Activated CD8-positive, alpha-beta memory T cell treated with anti-CD3 and anti-CD28 coated beads, Interleukin-2, amount 50 U/mL, for 24 hours (primary cell): Measurements from ENCODE around the gene CRYBA4.

Source experiments
- DNase-seq: peaks from one replicate; pipeline ENCODE4 v3.0.0-alpha.2; 2020; ENCODE audit errors: extremely low read depth

CRYBA4 gene

GRCh38 chr22:26624803-26625202 is 3.0 kb downstream of the CRYBA4 start:
- no peak for DNase-seq

DNA sequence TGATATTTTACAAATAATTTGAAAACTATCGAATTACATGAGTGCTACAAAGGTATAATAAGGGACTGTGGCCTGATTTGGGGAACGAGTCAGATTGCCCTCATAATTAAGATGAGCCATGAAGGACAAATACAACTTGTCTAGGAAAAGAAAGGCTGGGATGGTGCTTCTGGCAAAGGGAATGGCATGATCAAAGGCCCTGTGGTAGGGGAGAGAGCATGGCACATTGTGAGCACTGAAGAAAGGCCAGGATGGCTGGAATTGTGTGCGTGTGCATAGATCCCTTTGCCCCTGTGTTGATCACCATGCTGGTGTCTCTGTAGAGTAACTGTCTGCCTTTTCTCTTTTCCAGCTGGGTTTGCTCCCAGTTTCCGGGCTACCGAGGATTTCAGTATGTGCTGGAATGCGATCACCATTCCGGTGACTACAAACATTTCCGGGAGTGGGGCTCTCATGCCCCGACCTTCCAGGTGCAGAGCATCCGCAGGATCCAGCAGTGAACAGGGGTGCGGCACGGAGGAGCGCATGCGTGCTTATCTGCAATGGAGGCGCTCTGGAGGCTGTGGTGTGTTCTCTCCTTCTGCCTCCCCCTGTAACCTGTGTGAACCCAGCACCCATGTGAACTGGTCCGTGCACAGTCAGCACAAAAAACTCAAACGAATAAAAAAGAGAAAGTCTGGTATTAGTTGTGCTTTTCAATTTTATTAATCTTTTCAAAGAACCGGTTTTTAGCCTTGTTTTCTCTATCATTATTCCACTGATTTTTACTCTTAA is 8.4 kb downstream of the CRYBA4 start:
- DNase-seq = no peak

DNA sequence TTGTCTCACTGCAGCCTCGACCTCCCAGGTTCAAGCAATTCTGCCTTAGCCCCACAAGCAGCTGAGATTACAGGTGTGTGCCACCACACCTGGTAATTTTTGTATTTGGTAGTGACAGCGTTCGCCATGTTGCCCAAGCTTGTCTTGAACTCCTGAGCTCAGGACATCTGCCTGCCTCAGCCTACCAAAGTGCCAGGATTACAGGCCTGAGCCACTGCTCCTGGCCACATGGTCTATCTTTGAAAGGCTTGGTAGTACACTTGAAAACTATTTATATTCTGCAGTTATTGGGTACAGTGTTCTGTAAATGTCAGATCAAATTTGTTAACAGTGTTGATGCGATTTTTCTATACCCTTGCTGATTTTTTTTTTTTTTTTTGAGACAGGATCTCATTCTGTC is 9.5 kb downstream of the CRYBA4 start:
- no peak for DNase-seq

GRCh38 chr22:26632422-26633155 is 10.8 kb downstream of the CRYBA4 start:
- DNase-seq = no peak

- DNase-seq = no peak
Measured at GRCh38 chr22:26634189-26634588, 12.4 kb downstream of the CRYBA4 start.

DNA sequence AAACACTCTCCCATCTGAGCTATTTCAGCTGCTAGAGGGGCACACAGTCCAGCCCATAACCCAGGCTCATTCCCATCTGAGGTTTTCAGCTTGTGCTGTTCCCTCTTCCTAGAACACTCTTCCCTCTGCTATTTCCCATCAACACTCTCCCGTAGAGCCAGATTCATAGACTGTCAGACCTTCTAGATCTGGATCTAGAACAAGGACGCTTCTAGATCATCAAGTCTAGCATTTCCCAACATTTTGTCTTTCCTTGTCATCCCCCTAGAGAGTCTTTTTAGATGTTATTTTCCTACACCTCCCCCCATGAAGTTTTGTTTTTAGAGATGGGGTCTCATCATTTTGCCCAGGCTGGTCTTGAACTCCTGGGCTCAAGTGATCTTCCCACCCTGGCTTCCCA is 13.4 kb downstream of the CRYBA4 start:
- no peak for DNase-seq

DNA sequence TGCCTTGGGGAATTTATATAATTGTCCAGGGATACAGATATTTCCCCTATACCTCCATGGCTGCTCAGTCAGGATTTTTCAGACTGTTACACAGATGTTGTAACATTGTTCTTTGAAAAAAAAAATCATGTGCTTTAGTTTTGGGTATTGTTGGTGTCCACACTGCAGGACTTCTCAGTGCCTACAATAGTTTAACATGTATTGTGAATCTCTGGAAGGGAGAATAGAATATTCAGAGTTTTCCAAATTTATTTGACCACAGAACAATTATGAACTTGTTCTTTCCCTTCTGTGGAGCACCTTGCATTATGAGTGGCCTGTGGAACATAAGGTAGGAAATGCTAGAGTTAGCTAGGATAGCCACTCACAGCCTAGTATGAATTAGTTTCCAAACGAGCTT is 14.5 kb downstream of the CRYBA4 start:
- DNase-seq = no peak

DNA sequence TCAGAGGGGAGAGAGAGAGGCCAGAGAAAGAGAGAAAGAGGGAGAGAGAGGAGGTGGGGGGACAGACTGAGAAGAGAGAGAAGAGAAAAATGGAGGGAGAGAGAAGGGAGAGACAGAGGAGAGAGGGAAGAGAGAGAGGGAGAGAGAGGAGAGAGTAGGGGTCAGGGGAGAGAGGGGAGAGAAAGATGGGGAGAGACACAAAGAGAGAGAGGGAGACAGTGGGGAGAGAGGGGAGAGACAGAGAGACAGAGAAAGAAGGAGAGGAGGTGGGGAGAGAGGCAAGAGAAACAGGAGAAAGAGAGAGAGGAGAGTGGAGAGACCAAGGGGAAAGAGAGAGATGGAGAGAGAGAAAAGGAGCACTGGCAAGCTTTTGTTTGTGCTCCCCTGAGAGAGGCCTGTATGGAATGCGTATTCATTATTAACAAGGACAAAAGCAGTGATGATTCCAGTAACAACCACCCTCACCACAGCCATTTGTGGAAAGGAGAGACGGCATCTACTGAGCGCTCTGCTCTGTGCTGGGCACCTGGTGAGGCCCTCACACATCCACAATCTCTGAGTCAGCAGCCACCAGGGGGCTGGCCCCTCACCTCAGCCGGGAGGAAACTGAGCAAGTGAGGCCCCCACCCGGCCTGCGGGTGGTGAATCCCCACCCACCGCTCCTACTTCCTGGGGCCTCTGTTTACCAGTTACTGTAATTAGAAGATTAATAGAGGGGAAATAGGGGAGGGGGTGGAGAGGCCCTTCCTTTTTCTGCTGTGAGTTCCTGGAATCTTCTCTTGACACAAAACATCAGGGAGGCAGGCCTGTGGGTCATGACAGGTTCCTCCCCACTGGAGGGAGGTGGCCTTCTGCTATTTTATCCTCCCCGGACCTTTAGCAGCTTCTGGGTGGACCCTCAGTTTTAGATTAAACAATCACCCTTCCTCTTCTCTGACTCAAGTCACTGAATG is 21.0 kb downstream of the CRYBA4 start:
- peak; percentile 73 for DNase-seq

GRCh38 chr22:26643418-26644100 is 21.8 kb downstream of the CRYBA4 start:
- DNase-seq = no peak

DNA sequence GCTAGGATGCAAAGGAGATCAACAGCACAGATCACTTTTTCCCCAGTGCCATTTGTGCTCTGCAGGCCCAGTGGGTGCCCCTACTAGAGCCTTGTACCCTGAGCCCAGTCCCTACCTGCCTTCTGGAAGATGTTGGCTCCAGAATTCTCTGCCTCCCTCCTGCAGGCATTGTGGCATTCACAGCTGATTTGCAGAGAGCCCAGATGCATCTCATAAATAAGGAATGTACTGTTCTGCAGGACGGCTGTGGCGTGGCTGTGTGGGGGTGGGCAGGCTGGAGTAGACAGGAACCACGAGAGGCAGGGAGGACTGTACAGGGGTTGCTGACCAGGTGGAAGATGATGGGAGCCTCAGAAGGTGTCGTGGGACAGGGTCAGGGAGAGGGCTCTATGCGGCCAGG is 24.4 kb downstream of the CRYBA4 start:
- no peak for DNase-seq

GRCh38 chr22:26648011-26648497 is 26.3 kb downstream of the CRYBA4 start:
- DNase-seq = no peak

DNA sequence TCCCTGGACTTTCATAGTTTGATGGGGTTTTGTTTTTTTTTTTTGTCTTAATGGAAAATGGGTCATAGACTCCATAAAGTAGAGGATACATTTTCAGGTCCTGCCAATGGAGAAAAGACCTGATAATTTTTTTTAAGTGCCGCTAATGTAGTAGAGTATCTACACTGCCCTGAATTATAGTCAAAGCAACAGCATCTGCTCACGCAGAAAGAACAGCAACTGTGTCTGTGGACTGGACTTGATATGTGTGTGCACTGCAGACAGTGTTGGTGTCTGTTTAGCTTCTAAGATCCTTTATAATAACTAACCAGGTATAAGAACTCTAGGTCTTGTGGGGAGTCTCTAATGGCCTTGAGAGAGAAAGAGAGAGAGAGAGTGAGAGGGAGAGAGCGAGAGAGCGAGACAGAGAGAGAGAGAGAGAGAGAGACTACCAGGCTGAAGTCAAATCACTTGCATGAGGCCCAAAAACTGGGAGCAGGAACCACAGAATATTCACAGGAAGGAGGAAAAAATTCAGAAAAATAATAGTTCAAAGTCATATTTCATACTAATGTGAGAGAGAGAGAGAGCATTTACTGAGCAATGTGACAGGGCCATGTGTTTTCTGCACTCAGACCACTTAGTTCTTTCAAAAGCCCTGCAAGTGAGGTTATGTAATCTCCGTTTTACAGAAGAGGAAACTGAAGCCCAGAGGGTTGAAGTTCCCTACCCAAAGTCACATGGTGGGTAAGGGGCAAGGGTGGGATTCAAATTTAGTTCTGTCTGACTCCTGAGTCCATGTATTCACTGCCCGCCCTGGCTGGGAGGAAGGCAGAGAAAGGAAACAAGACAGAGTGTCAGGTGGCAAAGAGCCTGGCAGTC is 27.0 kb downstream of the CRYBA4 start:
- DNase-seq = no peak

GRCh38 chr22:26650722-26651421 is 29.1 kb downstream of the CRYBA4 start:
- DNase-seq = no peak

DNA sequence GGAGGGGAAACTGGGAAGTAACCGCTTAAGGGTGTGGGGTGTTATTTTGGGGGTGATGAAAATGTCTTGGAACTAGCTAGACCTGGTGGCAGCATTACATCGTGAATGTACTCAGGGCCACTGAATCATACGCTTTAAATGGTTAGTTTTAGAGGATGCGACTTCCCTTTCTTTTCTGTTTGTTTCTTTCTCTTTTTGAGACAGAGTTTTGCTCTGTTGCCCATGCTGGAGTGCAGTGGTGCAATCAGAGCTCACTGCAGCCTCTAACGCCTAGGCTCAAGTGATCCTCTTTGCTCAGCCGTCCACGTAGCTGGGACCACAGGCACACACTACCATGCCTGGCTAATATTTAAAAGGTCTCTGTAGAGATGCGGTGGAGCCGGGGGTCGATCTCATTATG is 30.1 kb downstream of the CRYBA4 start:
- DNase-seq = no peak

- DNase-seq = no peak
Measured at GRCh38 chr22:26656891-26657851, 35.4 kb downstream of the CRYBA4 start, which contains the start of gene MIAT. Gene MIAT (plus strand): TSS chr22:26657588.

DNA sequence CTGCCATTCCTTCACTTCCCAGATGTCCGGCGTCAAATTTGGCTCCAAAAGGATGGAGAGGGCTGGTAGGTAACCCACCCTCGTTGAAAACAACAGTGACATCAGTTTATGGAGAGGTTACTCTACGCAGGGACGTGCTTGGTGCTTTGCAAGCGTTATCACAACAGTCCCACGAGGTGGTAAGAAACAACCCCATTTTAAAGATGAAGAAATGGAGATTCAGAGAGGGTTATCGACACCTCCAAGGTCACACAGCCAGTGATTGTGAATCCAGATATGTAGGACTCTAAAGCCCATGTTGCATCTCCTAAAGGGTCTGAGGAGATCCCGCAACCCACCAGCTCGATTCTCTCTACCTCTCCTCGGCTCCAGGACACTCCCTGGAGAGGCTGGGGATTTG is 36.4 kb downstream of the CRYBA4 start:
- DNase-seq = no peak

DNA sequence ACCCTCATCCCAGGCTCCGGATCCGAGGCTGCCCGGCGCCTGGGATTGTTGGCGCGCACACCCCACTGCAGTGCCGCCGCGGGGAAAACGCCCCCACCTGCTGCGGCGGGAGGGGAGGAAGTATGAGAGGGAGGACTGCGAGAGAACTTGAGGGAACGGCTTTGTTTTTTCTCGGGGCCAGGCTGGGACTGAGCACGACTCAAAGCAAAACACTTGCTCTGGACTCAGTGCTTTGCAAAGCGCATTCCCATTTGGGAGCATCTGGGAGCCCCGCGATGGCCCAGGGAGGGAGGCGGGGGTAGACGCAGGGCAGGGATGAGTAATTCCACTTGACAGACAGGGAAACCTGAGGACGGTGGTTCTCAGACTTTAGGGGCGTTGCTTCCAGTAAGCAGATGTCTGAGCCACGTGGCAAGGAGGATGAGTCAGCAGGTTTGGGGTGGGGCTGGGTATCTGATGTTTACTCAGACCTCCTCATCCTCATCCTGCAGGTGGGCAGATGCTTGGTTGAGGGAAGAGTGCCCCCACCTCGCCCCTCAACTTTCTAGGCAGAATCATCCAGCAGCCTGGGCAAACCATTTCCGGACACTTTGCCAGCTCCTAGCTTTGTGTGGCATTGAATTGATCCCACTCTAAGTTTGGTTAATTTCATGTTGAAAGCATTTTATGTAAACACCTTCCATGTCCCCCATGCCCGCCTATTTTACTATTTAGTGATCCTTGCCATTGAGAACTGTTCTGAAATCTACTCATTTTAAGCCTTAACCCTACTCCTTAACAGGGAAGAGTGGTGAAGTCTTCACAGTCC is 37.1 kb downstream of the CRYBA4 start:
- DNase-seq = peak; percentile 72

- no peak for DNase-seq
Measured at GRCh38 chr22:26660356-26660755, 38.6 kb downstream of the CRYBA4 start.
